Activated CD4-positive, alpha-beta T cell treated with anti-CD3 and anti-CD28 coated beads for 1 hour (primary cell): ENCODE results near the gene KRTAP3-2.
"Not testable (repeated sequence)": the region's sequence is repeated elsewhere in the genome, so short reads cannot be mapped to it uniquely, and the experiment has no call there.

Source experiments
- DNase-seq: peaks from one replicate; pipeline ENCODE4 v3.0.0-alpha.2; 2020

The KRTAP3-2 gene

DNA sequence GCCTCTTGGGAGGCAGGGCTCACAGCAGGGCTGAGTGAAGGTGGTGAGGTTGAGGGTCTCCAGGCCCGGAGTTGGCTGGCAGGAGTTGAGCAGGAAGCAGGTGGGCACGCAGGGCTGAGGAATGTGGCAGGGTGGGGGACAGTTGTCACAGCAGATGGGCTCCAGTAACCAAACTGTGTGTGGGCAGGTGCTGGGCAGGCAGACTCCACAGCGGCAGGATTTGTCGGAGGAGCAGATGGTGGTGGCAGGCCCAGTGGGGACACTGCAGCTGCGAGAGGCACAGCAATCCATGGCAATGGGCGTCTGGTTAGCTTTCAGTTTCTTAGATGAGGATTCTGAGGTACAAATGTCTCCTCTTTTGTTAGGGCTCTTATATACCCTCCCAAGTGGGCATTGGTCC lies at the start of gene KRTAP3-2:
KRTAP3-2 (minus strand) TSS at position 344 of the 400 bp plus-strand sequence; CDS start at position 291, 53 bp downstream.
- not testable (repeated sequence) for DNase-seq

DNA sequence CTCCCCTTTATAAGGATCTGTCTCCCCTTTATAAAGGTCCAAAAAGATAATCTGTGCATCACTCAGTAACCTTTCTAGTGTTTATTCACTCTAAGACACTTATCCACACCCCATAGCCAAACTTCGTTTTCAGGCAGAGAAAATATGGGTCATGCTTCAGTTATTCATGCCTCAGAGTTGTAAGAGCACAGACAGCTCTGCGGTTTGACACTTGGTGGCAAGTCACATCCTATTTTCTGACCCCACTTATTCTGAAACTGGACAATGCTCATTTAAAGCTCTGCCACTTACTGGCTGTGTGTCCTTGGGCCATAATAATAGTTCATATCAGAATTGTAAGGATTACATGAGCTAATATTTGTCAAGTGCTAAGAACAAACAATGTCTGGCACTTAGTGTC lies 49.4 kb upstream of the KRTAP3-2 start:
- DNase-seq = no peak

DNA sequence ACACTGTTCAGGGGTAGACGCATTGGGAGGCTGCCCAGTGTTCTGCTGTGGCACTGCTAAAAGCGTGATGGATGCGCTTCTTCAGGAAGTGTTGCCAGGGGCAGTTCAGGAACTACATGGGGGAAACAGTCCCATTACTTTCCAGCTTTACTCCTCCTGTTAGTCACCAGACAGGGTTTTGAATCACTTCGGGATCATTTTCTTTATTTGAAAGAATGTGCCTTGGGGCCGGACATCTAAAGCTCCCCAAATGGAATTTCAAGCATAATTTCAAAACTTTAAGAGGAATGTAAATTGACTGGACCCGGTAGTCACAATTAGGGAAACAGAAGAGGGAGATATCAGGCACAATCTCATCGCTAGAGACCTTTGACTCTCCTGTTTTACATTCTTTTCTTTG lies 48.7 kb upstream of the KRTAP3-2 start:
- no peak for DNase-seq

DNA sequence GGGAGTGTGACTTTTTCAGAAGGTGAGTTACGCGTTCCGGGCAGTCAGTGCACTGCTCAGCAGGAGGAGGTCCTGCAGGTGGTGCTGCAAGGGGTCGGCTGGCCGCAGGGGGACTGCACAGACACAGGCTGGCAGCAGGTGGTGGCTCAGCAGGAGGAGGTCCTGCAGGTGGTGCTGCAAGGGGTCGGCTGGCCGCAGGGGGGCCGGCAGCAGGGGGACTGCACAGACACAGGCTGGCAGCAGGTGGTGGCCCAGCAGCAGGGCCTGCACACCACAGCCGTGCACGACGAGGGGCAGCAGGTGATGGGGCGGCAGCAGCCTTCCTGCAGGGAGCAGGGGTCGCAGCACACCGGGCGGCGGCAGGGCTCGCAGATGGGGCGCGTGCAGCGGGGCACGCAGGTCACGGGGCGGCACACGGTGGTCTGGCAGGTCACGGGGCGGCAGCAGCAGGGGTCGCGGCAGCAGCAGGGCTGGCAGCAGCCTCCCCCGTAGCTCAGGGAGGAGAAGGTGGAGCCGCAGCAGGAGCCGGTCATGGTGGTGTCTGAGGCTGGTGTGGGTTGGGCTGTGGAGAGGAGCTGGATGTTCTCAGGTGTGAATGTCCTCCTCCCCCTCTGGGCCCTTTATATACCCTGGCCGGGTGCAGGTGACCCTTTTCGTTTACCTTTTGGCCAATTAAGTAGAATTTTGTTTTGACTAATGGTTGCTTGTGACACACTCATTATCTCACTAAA lies 47.2 kb upstream of the KRTAP3-2 start, which contains the start of gene KRTAP2-1:
KRTAP2-1 (minus strand) TSS at position 582 of the 731 bp plus-strand sequence; CDS start at position 533, 49 bp downstream.
- not testable (repeated sequence) for DNase-seq

DNA sequence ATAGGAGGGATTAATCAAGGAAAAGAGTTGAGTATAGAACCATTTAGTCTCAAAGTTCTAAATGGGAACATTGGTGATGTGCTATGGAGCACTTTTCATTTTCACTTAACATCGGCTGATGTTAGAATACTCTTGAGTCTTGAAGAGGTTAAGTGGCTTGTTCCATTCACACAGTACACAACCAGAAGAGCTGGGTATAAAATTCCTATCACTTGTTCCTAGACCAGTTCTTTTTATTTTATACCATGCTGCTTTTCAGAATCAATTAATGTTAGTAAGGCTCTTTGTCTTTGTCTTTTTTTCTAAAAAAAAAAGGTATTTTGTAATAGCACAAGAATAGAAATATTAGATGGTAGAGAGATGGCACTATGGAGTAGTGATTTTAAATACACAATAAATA lies 43.2 kb upstream of the KRTAP3-2 start:
- DNase-seq = no peak

DNA sequence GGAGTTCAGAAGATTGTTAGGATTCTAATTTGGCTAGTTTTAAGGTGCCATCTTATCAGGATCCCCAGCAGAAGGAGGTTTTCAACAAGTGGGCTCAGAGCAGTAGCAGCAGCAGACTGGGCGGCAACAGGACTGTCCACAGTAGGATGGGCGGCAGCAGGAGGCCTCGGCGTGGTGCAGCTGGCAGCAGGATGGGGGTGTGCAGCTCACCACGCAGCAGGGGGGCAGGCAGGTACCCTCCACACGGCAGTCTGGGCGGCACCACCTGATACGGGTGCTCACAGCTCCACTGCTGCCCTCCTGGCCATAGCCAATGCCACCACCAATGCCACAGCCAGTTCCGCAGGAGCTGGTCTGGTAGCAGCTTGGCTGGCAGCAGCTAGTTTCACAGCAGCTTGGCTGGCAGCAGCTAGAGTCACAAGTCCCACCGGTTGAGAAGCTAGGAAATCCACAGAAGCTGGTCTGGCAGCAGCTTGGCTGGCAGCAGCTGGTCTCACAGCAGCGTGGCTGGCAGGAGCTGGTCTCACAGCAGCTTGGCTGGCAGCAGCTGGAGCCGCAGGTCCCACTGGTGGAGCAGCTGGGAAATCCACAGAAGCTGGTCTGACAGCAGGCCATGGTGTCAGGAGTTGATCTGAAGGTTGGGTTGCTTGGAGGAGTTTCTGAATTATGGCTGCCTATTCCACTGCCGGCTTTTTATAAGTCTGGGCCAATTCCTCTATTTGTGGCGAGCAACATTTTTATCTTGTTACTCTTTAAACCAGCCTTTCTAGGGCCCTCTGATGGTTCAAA lies 41.3 kb upstream of the KRTAP3-2 start, which contains the start of gene KRTAP1-1:
KRTAP1-1 (minus strand) TSS at position 668 of the 789 bp plus-strand sequence; CDS start at position 615, 53 bp downstream.
- not testable (repeated sequence) for DNase-seq

DNA sequence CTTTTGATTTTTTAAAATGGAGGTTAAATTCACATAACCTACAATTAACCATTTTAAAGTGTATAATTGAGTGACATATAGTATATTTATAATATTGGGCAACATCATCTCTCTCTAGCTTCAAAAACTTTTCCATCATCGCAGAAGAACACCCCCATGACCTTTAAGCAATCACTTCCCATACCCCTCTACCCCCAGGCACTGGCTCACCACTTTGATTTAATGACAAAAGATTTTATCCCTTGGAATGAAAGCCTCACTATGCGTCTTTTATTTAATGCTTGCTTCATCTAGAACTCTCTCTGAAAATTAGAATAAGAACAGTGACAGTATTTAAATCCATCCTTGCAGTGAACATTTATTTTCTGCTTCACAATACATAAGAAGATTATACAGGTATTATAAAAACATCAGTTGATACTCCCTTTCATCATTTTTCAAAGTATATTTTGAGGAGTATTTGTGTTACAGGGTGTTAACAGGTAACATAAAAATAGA lies 38.2 kb upstream of the KRTAP3-2 start:
- DNase-seq = no peak

DNA sequence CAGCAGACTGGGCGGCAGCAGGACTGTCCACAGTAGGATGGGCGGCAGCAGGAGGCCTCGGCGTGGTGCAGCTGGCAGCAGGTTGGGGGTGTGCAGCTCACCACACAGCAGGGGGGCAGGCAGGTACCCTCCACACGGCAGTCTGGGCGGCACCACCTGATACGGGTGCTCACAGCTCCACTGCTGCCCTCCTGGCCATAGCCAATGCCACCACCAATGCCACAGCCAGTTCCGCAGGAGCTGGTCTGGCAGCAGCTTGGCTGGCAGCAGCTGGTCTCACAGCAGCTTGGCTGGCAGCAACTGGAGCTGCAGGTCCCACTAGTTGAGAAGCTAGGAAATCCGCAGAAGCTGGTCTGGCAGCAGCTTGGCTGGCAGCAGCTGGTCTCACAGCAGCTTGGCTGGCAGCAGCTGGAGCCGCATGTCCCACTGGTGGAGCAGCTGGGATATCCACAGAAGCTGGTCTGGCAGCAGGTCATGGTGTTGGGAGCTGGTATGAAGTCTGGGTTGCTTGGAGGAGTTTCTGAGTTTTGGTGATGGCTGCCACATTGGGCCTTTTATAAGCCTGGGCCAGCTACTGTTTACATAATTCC lies 34.7 kb upstream of the KRTAP3-2 start, which contains the start of gene KRTAP1-3:
KRTAP1-3 (minus strand) TSS at position 529 of the 590 bp plus-strand sequence; CDS start at position 476, 53 bp downstream.
- not testable (repeated sequence) for DNase-seq

DNA sequence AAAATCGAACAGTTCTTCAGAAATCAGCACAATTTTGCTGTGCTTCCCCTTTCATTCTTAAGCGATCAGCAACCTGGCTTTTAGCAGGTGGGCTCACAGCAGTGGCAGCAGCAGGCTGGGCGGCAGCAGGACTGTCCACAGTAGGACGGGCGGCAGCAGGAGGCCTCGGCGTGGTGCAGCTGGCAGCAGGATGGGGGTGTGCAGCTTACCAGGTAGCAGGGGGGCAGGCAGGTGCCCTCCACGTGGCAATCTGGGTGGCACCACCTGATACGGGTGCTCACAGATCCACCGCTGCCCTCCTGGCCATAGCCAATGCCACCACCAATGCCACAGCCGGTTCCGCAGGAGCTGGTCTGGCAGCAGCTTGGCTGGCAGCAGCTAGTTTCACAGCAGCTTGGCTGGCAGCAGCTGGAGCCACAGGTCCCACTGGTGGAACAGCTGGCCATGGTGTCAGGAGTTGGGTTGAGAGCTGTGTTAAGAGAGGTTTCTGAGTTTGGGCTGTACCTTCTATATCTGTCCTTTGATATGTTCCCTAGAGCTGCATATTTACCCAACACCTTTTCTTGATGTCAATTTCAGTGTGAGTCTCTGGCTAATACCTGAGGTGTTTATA lies 30.0 kb upstream of the KRTAP3-2 start, which contains the start of gene KRTAP1-4:
KRTAP1-4 (minus strand) TSS at position 563 of the 613 bp plus-strand sequence; CDS start at position 446, 117 bp downstream.
- no peak for DNase-seq

DNA sequence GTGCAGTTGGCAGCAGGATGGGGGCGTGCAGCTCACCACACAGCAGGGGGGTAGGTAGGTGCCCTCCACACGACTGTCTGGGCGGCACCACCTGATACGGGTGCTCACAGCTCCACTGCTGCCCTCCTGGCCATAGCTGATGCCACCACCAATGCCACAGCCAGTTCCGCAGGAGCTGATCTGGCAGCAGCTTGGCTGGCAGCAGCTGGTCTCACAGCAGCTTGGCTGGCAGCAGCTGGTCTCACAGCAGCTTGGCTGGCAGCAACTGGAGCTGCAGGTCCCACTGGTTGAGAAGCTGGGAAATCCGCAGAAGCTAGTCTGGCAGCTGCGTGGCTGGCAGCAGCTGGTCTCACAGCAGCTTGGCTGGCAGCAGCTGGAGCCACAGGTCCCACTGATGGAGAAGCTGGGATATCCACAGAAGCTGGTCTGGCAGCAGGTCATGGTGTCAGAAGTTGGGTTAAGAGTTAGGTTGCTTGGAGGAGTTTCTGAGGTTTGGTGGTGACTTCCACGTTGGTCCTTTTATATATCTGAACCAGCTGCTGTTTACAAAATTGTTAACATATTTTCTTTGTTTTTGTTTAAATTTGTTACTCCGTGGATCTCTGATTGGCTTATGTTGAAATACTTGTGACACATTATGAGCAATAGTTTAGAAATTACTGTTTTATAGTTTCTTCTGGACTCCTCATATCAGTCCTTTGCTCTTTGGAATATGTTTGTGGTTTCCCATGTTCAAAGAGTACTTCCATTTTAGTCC lies 27.2 kb upstream of the KRTAP3-2 start, which contains the start of gene KRTAP1-5:
KRTAP1-5 (minus strand) TSS at position 494 of the 757 bp plus-strand sequence; CDS start at position 441, 53 bp downstream.
- no peak for DNase-seq

DNA sequence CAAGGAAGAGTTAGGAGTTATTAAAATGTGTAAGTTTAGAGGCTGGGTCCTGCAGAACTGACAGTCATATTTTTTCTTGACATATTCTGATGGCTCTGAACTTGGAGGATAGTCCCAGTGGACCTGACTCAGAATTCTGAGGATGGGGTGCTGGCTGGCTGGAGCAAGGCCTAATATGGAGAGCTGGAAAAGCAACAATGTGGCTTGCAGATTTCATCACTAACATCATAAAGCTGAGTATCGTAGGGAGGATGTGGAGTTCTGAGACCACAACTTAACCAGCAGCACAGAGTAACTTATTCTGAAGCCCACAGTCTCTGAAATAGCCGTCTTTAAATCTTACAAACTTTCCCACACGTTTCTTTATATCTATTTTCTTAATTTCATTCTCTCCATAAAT lies 25.0 kb upstream of the KRTAP3-2 start:
- no peak for DNase-seq

DNA sequence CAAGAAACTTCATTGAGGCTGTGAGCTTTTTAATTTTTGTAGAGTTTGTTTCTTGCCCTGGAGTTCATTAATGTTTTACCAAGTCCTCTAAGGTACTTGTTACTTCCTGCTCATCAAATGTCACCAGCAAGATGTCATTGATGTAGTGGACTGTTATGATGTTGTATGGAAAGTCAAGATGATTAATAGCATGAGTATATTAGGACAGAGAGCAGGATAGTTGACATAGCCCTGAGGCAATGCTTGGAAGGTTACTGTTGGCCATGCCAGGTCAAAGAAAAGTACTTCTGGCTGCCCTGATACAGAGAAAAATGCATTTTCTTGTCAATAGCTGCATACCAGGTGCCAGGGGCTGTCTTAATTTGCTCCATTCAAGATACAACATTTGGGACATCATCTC lies 20.6 kb upstream of the KRTAP3-2 start:
- no peak for DNase-seq

DNA sequence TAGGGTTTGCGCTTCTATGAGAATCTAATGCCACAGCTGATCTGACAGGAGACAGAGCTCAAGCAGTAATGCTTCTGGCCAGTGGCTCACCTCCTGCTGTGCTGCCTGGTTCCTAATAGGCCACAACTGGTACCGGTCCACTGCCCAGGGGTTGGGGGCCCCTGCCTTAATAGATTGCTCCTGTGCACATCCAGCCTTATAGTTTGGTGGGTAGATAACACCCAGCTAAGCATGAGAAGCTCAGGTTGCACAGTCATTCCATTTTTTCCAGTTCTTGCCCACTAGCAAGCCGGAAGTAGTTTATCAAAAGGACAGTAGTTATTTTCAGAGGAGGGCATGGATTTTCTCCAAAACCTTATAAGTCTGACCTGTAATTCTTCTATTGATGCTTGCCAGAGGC lies 19.7 kb upstream of the KRTAP3-2 start:
- no peak for DNase-seq

DNA sequence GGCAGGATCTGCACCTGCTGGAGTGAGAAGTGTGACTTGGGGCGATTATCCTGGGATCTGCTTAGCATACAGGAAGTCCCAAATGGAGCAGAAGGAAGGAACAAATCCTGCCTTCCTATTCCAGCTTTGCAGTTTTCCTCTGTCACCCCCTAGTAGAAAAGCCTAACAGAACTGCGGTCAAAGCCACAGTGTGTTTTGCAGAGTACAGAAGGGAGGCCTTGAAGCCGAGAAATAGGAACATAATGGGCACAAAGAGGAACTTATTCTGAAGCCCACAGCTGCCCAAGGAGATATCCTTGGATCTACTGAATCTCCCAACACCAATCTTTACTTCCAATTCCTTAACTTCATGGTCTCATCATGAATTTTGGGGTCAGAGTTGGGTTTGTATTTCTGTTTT lies 18.8 kb upstream of the KRTAP3-2 start:
- DNase-seq = no peak

DNA sequence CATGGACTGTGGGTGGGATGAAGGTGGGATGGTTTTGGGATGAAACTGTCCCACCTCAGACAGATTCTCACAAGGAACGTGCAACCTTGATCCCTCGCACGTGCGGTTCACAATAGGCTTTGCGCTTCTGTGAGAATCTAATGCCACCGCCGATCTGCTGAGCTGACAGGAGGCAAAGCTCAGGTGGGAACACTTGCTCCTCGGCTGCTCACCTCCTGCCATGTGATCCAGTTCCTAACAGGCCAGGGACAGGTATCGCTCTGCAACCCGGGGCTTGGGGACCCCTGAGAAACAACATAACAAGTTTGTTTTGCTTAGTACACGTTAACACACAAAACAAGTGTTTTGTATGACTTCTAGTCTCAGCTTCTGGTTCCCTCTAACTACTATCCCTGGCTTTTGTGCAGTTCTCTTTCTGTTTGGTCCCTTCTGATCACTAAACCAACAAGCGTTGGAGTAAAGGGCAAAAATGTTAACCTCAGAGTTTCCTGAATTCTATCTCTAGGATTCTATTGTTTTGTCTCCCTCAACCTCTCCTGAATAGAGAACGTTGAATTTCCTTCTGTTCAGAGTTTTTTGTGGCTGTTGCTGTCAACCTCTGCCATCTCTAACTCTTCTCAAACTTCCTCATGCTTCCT lies 17.0 kb upstream of the KRTAP3-2 start:
- no peak for DNase-seq

DNA sequence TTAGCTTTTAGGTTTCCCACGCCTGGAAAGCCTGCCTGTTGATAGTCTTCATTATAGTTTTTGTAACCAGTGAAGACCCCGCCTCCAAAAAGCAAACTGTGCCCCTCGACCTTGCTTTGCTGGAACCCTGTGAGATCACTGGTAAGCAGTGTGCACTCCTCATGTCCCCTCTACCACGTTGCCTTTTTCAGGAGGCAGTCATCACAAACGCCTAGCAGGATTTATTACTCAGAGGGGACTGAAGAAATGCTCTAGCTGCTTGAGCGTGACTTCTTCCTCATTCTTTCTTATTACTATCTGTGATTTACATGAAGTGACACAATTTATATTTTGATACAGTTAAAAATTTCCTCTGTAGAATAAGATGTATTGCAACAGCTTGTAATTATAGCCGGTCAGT lies 15.7 kb upstream of the KRTAP3-2 start:
- no peak for DNase-seq

DNA sequence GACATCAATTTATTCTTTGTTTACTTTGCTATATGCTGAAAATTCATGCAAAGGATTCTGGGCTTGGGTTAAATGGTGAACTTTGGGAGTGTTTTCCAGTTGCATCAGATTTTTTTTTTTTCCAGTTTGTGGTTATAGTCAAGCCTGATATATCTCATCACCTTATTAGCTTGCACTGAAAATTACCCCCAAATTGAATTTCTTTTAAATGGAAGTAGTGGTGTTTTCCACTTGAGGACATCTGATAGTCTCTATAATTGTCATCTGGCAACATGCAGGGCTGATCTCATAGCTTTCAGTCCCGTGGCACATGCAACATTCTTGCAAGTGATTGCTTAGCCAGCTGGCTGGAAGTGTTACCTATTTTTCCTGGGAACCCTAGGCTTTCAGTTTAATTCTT lies 13.9 kb upstream of the KRTAP3-2 start:
- no peak for DNase-seq

DNA sequence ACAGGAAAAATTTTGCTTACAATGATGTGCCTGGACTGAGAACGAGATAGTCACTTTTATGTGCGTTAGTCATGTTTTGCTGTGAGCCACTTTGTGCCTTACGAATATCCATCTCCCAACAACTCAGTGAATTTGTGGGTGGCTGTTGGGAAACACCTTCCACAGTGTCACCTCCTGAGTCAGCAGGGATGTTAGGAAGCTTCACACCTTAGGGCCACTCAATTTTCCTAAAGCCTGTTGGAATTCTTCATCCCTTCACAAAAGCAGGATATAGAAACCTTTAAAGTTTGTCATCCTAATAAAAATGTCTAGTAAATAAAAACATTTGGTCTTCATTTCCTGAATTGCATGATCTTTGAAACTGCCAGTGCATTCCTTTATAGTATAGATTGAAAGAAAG lies 13.5 kb upstream of the KRTAP3-2 start:
- no peak for DNase-seq

DNA sequence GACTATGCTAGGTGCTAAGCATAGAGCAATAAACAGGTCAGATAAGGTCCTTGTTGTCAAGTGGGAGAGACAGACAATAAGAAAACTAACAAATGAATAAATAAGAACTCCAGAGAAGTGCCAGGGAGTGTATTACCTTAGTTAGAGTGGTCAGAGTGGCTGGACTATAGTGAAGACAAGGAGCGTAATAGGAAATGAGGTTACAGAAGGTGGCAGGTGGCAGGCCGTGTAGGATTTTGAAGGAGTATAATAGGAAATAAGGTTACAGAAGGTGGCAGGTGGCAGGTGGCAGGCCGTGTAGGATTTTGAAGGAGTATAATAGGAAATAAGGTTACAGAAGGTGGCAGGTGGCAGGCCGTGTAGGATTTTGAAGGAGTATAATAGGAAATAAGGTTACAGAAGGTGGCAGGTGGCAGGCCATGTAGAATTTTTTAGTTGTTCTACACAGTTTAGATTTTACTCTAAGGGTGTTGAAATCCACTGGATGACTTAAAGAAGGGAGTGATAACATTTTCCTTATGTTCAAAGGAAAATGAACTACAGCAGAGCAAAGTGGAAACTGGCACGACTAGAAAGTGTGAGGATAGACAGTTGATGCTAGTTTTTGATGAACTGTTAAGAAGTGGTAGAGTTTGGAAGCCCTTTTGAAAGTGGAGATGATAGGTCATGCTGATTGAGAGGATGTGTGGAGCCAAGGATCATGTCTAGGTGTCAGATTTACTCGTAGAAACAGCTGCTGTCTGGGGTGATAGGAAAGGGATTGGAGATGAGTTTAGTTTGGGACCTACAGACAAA lies 12.8 kb upstream of the KRTAP3-2 start:
- DNase-seq = no peak

DNA sequence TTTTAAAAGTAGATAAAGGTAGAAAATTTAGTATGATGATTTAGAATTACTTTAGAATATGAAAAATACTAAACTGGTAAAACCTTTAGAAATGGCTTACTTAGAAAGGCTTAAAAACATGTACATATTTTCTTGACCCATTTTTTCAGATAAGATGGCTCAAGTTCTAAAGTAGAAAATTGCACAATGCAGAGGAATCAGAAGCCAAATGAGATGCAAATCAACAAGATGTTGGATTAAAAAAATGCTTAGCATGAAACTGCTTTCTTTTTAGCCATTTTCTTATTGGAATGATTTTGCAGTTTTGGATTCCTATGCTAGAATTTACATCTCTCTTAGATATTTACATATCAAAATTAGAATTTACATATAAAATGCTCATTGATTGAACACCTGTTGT lies 10.7 kb upstream of the KRTAP3-2 start:
- DNase-seq = no peak
